ENCODE measurements around the gene ZNF32.

GRCh38 chr10:43596546-43596945 is 52.1 kb downstream of the ZNF32 start:
- TF ChIP-seq CTCF (IDR thresholded peaks at IDR 0.05; ENCODE audit: insufficient read depth, low read length) (no peak), POLR2AphosphoS5 (IDR thresholded peaks at IDR 0.05; ENCODE audit: low read depth) (no peak), SPI1 (IDR thresholded peaks at IDR 0.05; ENCODE audit: borderline replicate concordance, low read depth) (no peak), REST (IDR thresholded peaks at IDR 0.05; ENCODE audit: insufficient replicate concordance, low read depth) (no peak)
